Stimulated activated CD4-positive, alpha-beta T cell treated with anti-CD3 and anti-CD28 coated beads, Interleukin-15, amount 100 ng/mL, for 24 hours (primary cell): Measurements from ENCODE around the gene EFCAB9.
"Not testable (repeated sequence)": the region's sequence is repeated elsewhere in the genome, so short reads cannot be mapped to it uniquely, and the experiment has no call there.

Experiments
- DNase-seq: peaks from one replicate; pipeline ENCODE4 v3.0.0-alpha.2; 2020

Gene EFCAB9

DNA sequence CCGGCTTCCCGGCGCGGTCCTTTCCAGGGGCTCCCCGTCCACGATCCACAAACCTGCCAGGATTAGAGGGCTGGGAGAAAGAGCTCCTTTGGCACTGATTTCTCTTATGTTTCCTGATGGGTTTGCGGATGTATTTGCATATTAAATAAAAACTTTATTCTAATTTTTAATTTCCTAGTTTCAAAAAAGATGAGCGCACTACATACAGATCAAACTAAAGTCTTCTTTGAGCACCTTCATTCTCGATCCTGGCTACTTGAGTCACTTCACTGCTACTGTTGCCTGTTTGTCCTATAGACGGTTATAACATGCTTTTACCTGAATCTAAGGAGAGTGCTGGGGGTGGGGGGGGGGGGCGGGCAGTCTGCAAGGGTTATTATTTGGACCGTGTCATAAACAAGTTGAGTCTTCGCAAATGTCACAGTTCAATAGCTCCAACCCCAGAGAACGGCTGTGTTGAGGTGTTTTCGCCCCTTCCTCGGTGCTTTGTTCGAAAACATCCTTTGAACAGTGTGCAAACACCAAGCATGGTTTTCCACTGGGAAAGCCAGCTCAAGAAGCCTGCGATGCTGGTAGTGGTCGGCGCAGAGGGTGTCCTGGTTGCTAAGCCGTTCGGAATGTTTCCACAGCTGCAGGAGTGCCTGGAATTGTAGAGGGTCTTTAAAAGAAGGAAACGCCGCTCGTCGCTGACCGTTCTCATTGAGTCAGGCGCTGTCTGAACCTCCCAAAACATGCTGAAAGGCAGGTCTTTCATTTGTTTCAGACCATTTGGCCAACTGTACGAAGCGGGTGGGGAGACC lies 4.9 kb upstream of the EFCAB9 start:
- DNase-seq: no peak

DNA sequence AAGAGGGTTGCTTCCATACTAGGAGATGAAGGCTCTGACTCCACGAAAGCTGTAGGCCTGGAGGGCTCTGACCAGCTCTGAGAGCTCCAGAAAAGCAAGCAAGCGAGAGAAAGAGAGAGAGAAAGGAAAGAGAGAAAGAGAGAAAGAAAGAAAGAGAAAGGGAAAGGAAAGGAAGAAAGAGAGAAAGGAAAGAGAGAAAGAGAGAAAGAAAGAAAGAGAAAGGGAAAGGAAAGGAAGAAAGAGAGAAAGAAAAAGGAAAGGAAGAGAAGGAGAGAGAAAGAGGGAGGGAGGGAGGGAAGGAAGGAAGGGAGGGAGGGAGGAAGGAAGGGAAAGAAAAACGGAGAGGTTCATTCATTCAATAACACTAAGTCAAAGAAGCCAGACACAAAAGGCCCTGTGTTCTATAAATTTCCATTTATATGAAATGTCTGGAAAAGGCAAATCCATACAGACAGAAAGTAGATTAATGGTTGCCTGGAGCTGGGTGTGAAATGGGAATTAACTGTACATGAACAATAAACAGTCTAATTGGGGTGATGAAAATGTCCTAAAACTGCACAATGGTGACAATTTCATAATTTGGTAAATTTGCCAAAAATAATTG lies 4.2 kb upstream of the EFCAB9 start:
- DNase-seq: no peak

- no peak for DNase-seq
These were observed 1.2 kb downstream of the EFCAB9 start for GRCh38 chr5:172194985-172195774.

GRCh38 chr5:172197775-172198174 lies 3.8 kb downstream of the EFCAB9 start:
- not testable (repeated sequence) for DNase-seq

DNA sequence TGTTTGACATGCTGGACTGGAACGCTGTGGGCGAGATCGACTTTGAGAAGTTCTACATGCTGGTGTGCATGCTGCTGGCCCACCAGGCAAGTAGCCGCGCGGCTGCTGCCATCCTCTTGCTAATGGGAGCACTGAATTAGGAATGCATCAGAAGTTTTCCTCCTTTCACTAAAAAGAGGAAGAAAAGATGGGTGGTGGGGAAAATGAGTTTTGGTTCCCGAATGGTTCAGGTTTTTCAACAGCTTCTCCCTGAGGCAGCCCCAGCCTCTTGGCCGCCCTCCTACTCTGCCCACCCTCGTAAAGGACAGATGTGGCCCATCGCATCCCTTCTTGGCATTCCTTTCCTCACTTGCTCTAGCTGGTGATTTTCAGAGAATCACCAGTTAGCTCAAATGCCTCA lies 5.5 kb downstream of the EFCAB9 start:
- DNase-seq: no peak

DNA sequence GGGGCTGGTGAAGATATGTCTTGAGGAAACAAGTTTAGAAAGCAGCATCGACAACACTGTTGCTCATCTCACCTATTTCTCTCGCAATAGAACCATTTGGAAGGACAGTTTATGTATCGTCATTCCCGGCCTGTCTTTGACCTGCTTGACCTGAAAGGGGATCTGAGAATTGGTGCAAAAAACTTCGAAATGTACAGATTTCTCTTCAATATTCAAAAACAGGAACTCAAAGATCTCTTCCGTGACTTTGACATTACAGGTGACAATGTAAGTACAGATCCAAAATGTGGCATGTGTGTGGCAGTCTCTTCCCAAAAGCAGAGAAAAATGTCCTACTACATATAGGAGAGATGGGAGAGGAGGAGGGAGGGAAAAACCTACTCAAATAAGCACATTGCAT lies 6.5 kb downstream of the EFCAB9 start:
- DNase-seq: no peak

DNA sequence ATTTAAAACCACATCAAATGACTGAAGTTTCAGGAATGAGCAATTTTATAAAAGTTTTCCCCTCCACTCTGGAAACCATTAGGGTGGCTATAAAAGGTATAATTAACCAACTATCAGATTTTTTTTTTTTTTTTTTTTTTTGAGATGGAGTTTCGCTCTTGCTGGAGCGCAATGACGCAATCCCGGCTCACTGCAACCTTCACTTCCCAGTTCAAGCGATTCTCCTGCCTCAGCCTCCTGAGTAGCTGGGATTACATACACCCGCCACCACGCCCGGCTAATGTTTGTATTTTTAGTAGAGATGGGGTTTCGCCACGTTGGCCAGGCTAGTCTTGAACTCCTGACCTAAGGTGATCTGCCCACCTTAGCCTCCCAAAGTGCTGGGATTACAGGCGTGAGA lies 12.0 kb downstream of the EFCAB9 start:
- not testable (repeated sequence) for DNase-seq

DNA sequence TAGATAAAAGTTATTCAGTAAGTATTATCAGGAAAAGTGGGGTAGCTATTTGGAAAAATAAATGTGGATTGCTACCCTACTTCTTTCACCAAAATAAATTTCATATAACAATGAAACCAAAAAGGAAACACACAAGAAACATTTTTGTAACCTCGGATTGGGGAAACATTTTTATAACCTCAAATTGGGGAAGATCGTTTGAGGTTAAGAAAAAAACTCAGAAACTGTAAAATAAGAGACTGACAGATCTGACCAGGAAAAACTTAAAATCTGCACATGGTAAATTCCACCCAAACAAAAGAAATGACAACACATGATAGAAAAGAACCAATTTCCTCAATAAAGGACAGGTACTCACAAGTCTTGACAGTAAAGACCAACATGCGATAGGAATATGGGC lies 13.5 kb downstream of the EFCAB9 start:
- no peak for DNase-seq

GRCh38 chr5:172209714-172210113 lies 15.7 kb downstream of the EFCAB9 start:
- DNase-seq: no peak

DNA sequence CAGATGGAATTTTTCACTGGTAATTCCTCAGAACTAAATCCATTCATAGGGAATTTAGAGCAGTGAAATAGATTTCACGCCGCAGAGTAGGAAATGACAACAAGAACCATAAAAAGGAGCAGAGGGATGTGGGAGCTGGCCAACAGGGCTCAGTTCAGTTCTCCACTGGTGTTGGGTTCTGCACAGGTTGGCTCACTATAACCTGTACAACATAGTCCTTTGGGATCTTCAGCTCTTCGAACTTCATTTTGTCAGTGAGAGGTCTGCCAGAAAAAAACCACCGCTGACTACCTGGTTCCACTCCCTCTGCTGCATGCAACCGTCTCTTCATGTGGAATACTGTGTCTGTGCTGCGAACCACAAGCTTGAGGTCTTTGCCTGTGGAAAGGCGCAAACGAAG lies 17.7 kb downstream of the EFCAB9 start:
- no peak for DNase-seq

- DNase-seq: no peak
These were observed 19.2 kb downstream of the EFCAB9 start for GRCh38 chr5:172213126-172213525.

DNA sequence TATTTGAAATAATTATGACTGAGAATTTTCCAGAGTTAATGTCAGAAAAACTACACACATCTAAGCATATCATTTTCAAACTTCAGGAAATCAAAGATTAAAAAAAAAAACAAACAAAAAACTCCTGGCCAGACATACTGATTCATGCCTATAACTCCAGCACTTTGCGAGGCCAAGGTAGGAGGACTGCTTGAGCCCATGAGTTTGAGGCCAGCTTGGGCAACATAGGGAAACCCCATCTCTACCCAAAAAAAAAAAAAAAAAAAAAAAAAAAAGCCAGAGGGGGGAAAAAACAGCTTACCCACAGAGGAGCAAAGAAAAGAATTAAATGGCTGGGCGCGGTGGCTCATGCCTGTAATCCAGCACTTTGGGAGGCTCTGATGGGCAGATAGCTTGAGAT lies 22.4 kb downstream of the EFCAB9 start:
- no peak for DNase-seq

DNA sequence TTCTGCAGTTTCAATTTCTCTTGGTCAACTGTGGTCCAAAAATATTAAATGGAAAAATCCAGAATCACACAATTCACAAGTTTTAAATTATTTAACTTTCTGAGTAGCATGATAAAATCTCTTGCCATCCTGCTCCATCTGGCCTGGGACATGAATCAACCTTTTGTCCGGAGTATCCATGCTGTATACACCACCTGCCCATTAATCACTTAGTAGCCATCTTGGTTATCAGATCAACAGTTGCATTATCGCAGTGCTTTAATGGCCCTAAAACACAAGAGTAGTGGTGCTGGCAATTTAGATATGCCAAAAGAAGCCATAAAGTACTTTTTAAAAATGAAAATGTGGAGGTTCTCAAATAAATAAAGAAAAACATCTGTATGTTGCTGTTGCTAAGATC lies 25.3 kb downstream of the EFCAB9 start:
- DNase-seq: no peak

DNA sequence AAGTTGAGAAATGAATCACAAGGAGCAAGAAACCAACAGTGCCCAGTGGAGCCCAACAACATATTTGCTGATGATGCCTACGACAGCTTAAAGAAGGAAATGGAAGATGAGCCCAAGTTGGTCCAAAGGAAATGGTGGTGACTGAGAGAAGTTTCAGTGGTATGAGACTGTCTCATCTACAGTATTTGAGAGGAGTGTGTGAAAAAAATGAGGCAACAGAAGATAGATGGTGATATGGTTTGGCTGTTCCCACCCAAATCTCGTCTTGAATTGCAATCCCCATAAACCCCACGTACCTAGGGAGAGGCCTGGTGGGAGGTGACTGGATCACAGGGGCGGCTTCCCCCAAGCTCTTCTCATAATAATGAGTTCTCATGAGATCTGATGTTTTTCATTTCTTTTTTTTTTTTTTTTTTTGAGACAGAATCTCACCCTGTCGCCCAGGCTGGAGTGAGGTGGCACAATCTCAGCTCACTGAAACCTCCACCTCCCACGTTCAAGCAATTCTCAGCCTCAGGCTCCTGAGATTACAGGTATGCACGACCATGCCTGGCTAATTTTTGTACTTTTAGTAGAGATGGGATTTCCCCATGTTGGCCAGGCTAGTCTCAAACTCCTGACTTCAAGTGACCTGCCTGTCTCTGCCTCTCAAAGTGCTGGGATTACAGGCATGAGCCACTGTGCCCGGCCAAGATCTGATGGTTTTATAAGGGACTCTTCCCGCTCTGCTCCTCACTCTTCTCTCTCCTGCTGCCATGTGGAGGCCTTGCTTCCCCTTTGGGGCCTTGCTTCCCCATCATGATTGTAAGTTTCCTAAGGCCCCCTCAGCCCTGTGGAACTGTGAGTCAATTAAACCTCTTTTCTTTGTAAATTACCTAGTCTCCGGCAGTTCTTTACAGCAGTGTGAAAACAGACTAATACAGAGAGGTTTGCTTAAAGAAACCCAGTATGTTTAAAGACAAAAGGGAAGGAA lies 30.2 kb downstream of the EFCAB9 start:
- peak; percentile 79 for DNase-seq

GRCh38 chr5:172224996-172225395 lies 31.0 kb downstream of the EFCAB9 start:
- no peak for DNase-seq

DNA sequence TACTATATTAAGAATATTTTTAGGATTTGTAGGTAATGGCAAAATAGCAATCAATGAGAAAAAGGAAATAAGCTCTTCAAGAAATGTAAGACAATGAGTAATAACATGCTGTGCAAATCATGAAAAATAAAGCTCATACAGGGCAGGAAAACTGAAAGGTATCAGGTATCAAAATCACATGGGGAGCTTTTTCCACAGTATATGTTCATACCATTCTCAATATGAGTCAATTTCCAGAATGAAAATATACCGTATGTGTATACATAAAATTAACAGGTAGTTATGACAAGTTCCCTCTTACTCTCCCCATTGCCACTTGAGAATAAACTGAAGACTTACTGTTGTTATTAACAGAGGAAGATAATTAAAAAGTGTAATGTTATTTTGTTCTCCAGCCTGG lies 35.9 kb downstream of the EFCAB9 start:
- DNase-seq: no peak

- no peak for DNase-seq
These were observed 40.1 kb downstream of the EFCAB9 start for GRCh38 chr5:172234031-172234430.

GRCh38 chr5:172235132-172235780 lies 41.3 kb downstream of the EFCAB9 start:
- no peak for DNase-seq

- DNase-seq: no peak
These were observed 42.1 kb downstream of the EFCAB9 start for GRCh38 chr5:172235827-172236736.

GRCh38 chr5:172238334-172238733 lies 44.4 kb downstream of the EFCAB9 start:
- DNase-seq: no peak

GRCh38 chr5:172243302-172243701 lies 49.3 kb downstream of the EFCAB9 start:
- peak; percentile 49 for DNase-seq
